ENCODE results near the gene TMPRSS9. TPM values are rescaled to one million over a fixed set of nuclear protein-coding genes. Genes with fewer than 3 reads are reported as not detected.
A peak's percentile ranks its signal among the peaks of the same experiment; 100 is the strongest.

TMPRSS9 gene
- total RNA-seq, 4 donors from 2014 or later: not detected

DNA sequence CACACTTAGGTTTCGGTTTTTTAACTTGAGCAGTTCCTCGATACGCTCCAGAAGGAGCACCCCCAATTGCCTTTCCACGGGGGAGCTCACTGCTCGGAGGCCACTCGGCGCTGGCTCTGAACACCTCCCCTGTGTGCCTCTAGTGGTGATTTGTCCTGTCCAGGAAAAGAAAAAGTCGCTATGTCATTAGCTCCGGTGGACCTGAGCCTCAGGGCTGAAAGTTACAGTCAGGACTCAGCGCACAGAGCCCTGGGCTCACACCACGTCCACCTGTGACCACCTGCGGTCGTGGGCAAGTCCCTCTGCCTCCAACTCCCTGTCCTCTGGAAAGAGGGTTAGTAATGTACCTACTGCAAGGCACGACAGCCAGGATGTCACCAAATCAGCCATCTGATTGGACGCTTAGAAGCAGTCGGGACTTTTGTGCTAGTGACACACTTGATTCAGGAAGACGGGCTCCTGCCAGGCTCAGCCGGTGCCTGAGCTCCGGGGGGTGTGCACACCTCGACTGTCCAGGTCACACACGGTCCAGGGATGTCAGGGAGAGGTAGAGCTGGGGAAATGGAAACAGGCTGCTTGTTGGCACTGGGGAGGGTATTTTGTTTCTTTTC is 3.9 kb upstream of the TMPRSS9 start:
- DNase-seq (ENCODE audit: low spot score in 2 of 2): no peak
- 86% methylated on average over 19 of the region's 21 CpGs for WGBS
- no peaks in the 10 kb centered on the region for H3K9me3 ChIP-seq
- H3K27ac ChIP-seq: no peak overlapping the region
- TF ChIP-seq POLR2A (IDR thresholded peaks at IDR 0.05) (no peak), POLR2AphosphoS5 (IDR thresholded peaks at IDR 0.05) (no peak), EP300 (IDR thresholded peaks at IDR 0.05) (no peak)
- TF ChIP-seq, protein P1, sequence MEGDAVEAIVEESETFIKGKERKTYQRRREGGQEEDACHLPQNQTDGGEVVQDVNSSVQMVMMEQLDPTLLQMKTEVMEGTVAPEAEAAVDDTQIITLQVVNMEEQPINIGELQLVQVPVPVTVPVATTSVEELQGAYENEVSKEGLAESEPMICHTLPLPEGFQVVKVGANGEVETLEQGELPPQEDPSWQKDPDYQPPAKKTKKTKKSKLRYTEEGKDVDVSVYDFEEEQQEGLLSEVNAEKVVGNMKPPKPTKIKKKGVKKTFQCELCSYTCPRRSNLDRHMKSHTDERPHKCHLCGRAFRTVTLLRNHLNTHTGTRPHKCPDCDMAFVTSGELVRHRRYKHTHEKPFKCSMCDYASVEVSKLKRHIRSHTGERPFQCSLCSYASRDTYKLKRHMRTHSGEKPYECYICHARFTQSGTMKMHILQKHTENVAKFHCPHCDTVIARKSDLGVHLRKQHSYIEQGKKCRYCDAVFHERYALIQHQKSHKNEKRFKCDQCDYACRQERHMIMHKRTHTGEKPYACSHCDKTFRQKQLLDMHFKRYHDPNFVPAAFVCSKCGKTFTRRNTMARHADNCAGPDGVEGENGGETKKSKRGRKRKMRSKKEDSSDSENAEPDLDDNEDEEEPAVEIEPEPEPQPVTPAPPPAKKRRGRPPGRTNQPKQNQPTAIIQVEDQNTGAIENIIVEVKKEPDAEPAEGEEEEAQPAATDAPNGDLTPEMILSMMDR (IDR thresholded peaks at IDR 0.05): no peak
- H3K4me1 ChIP-seq: peaks cover 5% of the 10 kb centered on the region
- H3K36me3 ChIP-seq: peaks cover 26% of the 10 kb centered on the region
- no peak overlapping the region for H3K4me3 ChIP-seq
- H3K27me3 ChIP-seq: peaks cover 22% of the 10 kb centered on the region

DNA sequence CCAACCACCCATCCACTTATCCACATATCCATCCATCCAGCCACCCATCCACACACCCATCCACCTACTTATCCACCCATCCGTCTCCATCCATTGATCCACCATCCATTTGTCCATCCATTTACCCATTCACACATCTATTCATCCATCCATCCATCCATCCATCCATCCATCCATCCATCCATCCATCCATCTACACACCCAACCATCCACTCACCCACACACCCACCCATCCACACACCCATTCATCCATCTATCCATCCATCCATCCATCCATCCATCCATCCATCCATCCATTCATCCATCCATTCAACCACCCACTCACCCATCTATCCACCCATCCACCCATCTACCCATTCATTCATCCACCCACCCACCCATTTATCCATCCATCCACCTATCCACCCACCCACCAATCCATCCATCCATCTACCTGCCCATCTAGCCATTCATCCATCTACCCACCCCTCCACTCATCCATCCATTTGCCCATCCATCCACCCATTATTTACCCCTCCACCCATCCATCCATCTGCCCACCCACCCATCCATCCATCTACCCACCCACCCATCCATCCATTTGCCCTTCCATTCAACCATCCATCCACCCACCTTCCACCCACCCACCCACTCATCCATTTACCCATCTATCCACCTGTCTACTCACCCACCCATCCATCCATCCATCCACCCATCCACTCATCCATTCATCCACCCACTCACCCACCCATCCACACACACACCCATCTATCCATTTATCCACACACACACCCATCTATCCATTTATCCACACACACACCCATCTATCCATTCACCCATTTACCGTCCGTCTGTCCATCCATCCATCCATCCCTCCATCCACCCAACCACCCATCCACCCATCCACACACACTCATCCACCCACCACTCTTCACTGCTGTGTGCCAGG is 2.5 kb upstream of the TMPRSS9 start:
- TF ChIP-seq POLR2A (IDR thresholded peaks at IDR 0.05): no peak
- TF ChIP-seq POLR2AphosphoS5 (IDR thresholded peaks at IDR 0.05): no peak
- TF ChIP-seq EP300 (IDR thresholded peaks at IDR 0.05): no peak
- TF ChIP-seq, protein P1 (IDR thresholded peaks at IDR 0.05): peak in 1 of 2 donors; percentile 6
- peaks cover 36% of the 10 kb centered on the region for H3K27me3 ChIP-seq
- H3K4me1 ChIP-seq: peaks cover 13% of the 10 kb centered on the region
- DNase-seq (ENCODE audit: low spot score in 2 of 2): no peak
- H3K27ac ChIP-seq: no peak overlapping the region
- H3K4me3 ChIP-seq: no peak overlapping the region
- WGBS: 94% methylated on average over 3 of the region's 3 CpGs
- no peaks in the 10 kb centered on the region for H3K9me3 ChIP-seq
- peaks cover 21% of the 10 kb centered on the region for H3K36me3 ChIP-seq

- Histone ChIP-seq H3K4me1 (peaks cover 13% of the 10 kb centered on the region), H3K36me3 (peaks cover 9% of the 10 kb centered on the region), H3K4me3 (no peak overlapping the region), H3K27ac (no peak overlapping the region), H3K27me3 (peaks cover 47% of the 10 kb centered on the region), H3K9me3 (no peaks in the 10 kb centered on the region)
- no peak for DNase-seq (ENCODE audit: low spot score in 2 of 2)
- no peak for TF ChIP-seq EP300 (IDR thresholded peaks at IDR 0.05)
- no peak for TF ChIP-seq POLR2AphosphoS5 (IDR thresholded peaks at IDR 0.05)
- TF ChIP-seq POLR2A (IDR thresholded peaks at IDR 0.05): no peak
- TF ChIP-seq, protein P1 (IDR thresholded peaks at IDR 0.05): no peak
- 71% methylated on average over 28 of the region's 28 CpGs for WGBS
These were observed 1.4 kb upstream of the TMPRSS9 start for GRCh38 chr19:2358548-2359173.

GRCh38 chr19:2360833-2361232 is 768 bp downstream of the TMPRSS9 start:
- Histone ChIP-seq H3K4me3 (no peak overlapping the region), H3K36me3 (no peaks in the 10 kb centered on the region), H3K9me3 (no peaks in the 10 kb centered on the region), H3K27me3 (peaks cover 55% of the 10 kb centered on the region), H3K4me1 (peaks cover 13% of the 10 kb centered on the region), H3K27ac (no peak overlapping the region)
- WGBS: 57% methylated on average over 10 of the region's 11 CpGs
- DNase-seq (ENCODE audit: low spot score in 2 of 2): no peak
- TF ChIP-seq POLR2A (IDR thresholded peaks at IDR 0.05) (no peak), POLR2AphosphoS5 (IDR thresholded peaks at IDR 0.05) (no peak)
- TF ChIP-seq, protein P1 (IDR thresholded peaks at IDR 0.05): no peak
